H9 (cell line): ENCODE results near the gene NBEAL2. TPM values are rescaled to one million over a fixed set of nuclear protein-coding genes. Genes with fewer than 3 reads are reported as not detected.

Experiments
- DNase-seq: peaks from one replicate; pipeline ENCODE4 v3.0.0-alpha.2; 2017
- H2AFZ ChIP-seq: one replicate; pipeline ENCODE4 v1.6.1; 2013; ENCODE audit warnings: mild to moderate bottlenecking, low read length, control low read depth, moderate library complexity
- H2AK5ac ChIP-seq: 2 replicates; pipeline ENCODE4 v1.6.1; 2013; ENCODE audit warnings: low read length, control low read depth, mixed read lengths; ENCODE audit not compliant: insufficient read length
- H2BK120ac ChIP-seq: one replicate; pipeline ENCODE4 v1.6.1; 2013; ENCODE audit warnings: low read depth, mild to moderate bottlenecking, low read length, control low read depth, inconsistent platforms; ENCODE audit not compliant: poor library complexity, severe bottlenecking
- H2BK12ac ChIP-seq: 2 replicates; pipeline ENCODE4 v1.6.1; 2013; ENCODE audit warnings: low read length, control low read depth, mixed read lengths, low read depth; ENCODE audit not compliant: insufficient read length
- H2BK15ac ChIP-seq: 2 replicates; pipeline ENCODE4 v1.6.1; 2013; ENCODE audit warnings: low read depth, low read length, control low read depth
- H2BK20ac ChIP-seq: one replicate; pipeline ENCODE4 v1.6.1; 2013; ENCODE audit warnings: low read depth, mild to moderate bottlenecking, low read length, control low read depth, inconsistent platforms; ENCODE audit not compliant: poor library complexity, severe bottlenecking
- H2BK5ac ChIP-seq: 2 replicates; pipeline ENCODE4 v1.6.1; 2013; ENCODE audit warnings: low read length, control low read depth, mixed read lengths; ENCODE audit not compliant: insufficient read length
- H3K14ac ChIP-seq: 2 replicates; pipeline ENCODE4 v1.6.1; 2013; ENCODE audit warnings: low read length, control low read depth; ENCODE audit not compliant: insufficient read depth
- H3K18ac ChIP-seq: 2 replicates; pipeline ENCODE4 v1.6.1; 2013; ENCODE audit warnings: low read depth, mild to moderate bottlenecking, mixed read lengths, low read length, control low read depth; ENCODE audit not compliant: insufficient read length
- H3K23ac ChIP-seq: 2 replicates; pipeline ENCODE4 v1.6.1; 2013; ENCODE audit warnings: low read length, control low read depth, mixed read lengths, low read depth; ENCODE audit not compliant: insufficient read length
- H3K23me2 ChIP-seq: 2 replicates; pipeline ENCODE4 v1.6.1; 2013; ENCODE audit warnings: low read depth, mild to moderate bottlenecking, mixed read lengths, low read length, control low read depth; ENCODE audit not compliant: insufficient read length, poor library complexity, severe bottlenecking
- H3K27ac ChIP-seq: 2 replicates; pipeline ENCODE4 v1.5.1; 2013; ENCODE audit warnings: low read length, control low read depth, mixed read lengths, low read depth; ENCODE audit not compliant: insufficient read length
- H3K27me3 ChIP-seq: 2 replicates; pipeline ENCODE4 v1.6.1; 2013; ENCODE audit warnings: low read length, control low read depth, inconsistent platforms; ENCODE audit not compliant: insufficient read depth
- H3K4ac ChIP-seq: 2 replicates; pipeline ENCODE4 v1.6.1; 2013; ENCODE audit warnings: low read depth, mild to moderate bottlenecking, control low read depth, inconsistent platforms, low read length, moderate library complexity
- H3K4me1 ChIP-seq: 2 replicates; pipeline ENCODE4 v1.6.1; 2013; ENCODE audit warnings: low read length, control low read depth, inconsistent platforms; ENCODE audit not compliant: insufficient read depth
- H3K4me2 ChIP-seq: 2 replicates; pipeline ENCODE4 v1.6.1; 2013; ENCODE audit warnings: low read length, control low read depth, mixed read lengths; ENCODE audit not compliant: insufficient read length, insufficient read depth
- H3K56ac ChIP-seq: 2 replicates; pipeline ENCODE4 v1.6.1; 2013; ENCODE audit warnings: low read depth, mild to moderate bottlenecking, mixed read lengths, low read length, control low read depth; ENCODE audit not compliant: insufficient read length
- H3K79me1 ChIP-seq: 2 replicates; pipeline ENCODE4 v1.6.1; 2013; ENCODE audit warnings: low read depth, mild to moderate bottlenecking, moderate library complexity, low read length, control low read depth, inconsistent platforms; ENCODE audit not compliant: insufficient read depth, poor library complexity, severe bottlenecking
- H3K79me2 ChIP-seq: 2 replicates; pipeline ENCODE4 v1.6.1; 2013; ENCODE audit warnings: low read length, control low read depth, inconsistent platforms; ENCODE audit not compliant: insufficient read depth
- H3K9ac ChIP-seq: 2 replicates; pipeline ENCODE4 v1.6.1; 2013; ENCODE audit warnings: low read length, control low read depth, mixed read lengths; ENCODE audit not compliant: insufficient read length; ENCODE audit errors: extremely low read depth
- H3K9me3 ChIP-seq: one replicate; pipeline ENCODE4 v1.6.1; 2013; ENCODE audit warnings: low read depth, low read length, inconsistent platforms; ENCODE audit not compliant: control insufficient read depth
- H3T11ph ChIP-seq: one replicate; pipeline ENCODE4 v1.6.1; 2013; ENCODE audit warnings: mild to moderate bottlenecking, low read length, control low read depth, inconsistent platforms
- H4K20me1 ChIP-seq: one replicate; pipeline ENCODE4 v1.6.1; 2013; ENCODE audit not compliant: control insufficient read depth, insufficient read length, insufficient read depth
- H4K5ac ChIP-seq: 2 replicates; pipeline ENCODE4 v1.6.1; 2013; ENCODE audit warnings: low read depth, mild to moderate bottlenecking, mixed read lengths, low read length, control low read depth; ENCODE audit not compliant: insufficient read length
- H4K8ac ChIP-seq: replicated peaks from 2 replicates; pipeline ENCODE4 v1.6.1; 2013; ENCODE audit warnings: low read length, control low read depth, mixed read lengths, low read depth; ENCODE audit not compliant: insufficient read length
- H4K91ac ChIP-seq: 2 replicates; pipeline ENCODE4 v1.6.1; 2013; ENCODE audit warnings: low read depth, mild to moderate bottlenecking, moderate library complexity, mixed read lengths, low read length, control low read depth; ENCODE audit not compliant: insufficient read length
- H3K27ac Mint-ChIP-seq, 3 experiments: 2 replicates in 2 of 3; 3 replicates in 1 of 3; pipeline ENCODE4 v1.8.0; 2020 to 2021; ENCODE audit warnings: mixed read lengths in 3 of 3, mild to moderate bottlenecking in 1 of 3, moderate library complexity in 1 of 3
- H3K27me3 Mint-ChIP-seq: 2 replicates; pipeline ENCODE4 v1.8.0; 2021; ENCODE audit warnings: low read depth, mild to moderate bottlenecking, moderate library complexity, mixed read lengths
- H3K36me3 Mint-ChIP-seq, 3 experiments: 2 replicates in 2 of 3; 3 replicates in 1 of 3; pipeline ENCODE4 v1.8.0; 2020 to 2021; ENCODE audit warnings: low read depth in 3 of 3, mixed read lengths in 3 of 3; ENCODE audit not compliant: insufficient read depth in 1 of 3
- H3K4me1 Mint-ChIP-seq, 2 experiments: 2 replicates each; pipeline ENCODE4 v1.8.0; 2020; ENCODE audit warnings: mixed read lengths in 2 of 2
- H3K4me3 Mint-ChIP-seq, 2 experiments: 2 replicates in 1 of 2; 3 replicates in 1 of 2; pipeline ENCODE4 v1.8.0; 2020 to 2021; ENCODE audit warnings: mild to moderate bottlenecking in 2 of 2, mixed read lengths in 2 of 2, moderate library complexity in 1 of 2
- H3K9me3 Mint-ChIP-seq, 2 experiments: 2 replicates in 1 of 2; 3 replicates in 1 of 2; pipeline ENCODE4 v1.8.0; 2020; ENCODE audit warnings: mild to moderate bottlenecking in 2 of 2, mixed read lengths in 2 of 2, moderate library complexity in 1 of 2
- CTCF ChIP-seq: fragments of 200-600 bp; sonication (generic); conservative IDR thresholded peaks from 3 replicates; pipeline ENCODE4 v1.8.0; 2021; ENCODE audit warnings: antibody characterized with exemption, mild to moderate bottlenecking
- WGBS: extraction: QIAGEN DNeasy Blood & Tissue Kit; methylation state at CpG from one replicate; pipeline ENCODE4 v1.1.7; 2013; ENCODE audit warnings: missing lambda C conversion rate, low lambda C conversion rate, mixed read lengths; ENCODE audit not compliant: insufficient read length; ENCODE audit errors: extremely low coverage; 5-methylcytosine and 5-hydroxymethylcytosine counted together
- total RNA-seq: library from RNA; stranded (reverse); gene quantifications from 2 replicates; pipeline ENCODE4 v1.2.1, GENCODE V29; 2021

Gene NBEAL2
- total RNA-seq, 1 experiment from 2014 or later, result 52.1 TPM

GRCh38 chr3:46954178-46954577 is 25.3 kb upstream of the NBEAL2 start:
- peaks cover 36% of the 10 kb centered on the region; the same call in 1 of the 2 replicates for H3K79me2 ChIP-seq
- no peak overlapping the region for H3K9ac ChIP-seq
- no peak overlapping the region for H3T11ph ChIP-seq
- H2AK5ac ChIP-seq, result no peak overlapping the region
- H3K23ac ChIP-seq, result no peak overlapping the region
- H2AFZ ChIP-seq, result no peak overlapping the region
- no peaks in the 10 kb centered on the region for H3K9me3 ChIP-seq
- no peak overlapping the region for H2BK20ac ChIP-seq
- peaks cover 20% of the 10 kb centered on the region for H3K79me1 ChIP-seq
- H3K14ac ChIP-seq, result no peak overlapping the region
- no peak overlapping the region for H2BK12ac ChIP-seq
- peaks cover 33 to 51% of the 10 kb centered on the region in 2 experiments for H3K4me1 Mint-ChIP-seq
- no peak overlapping the region for H2BK15ac ChIP-seq
- peak overlapping the region in 1 of 2 experiments; percentile 55; a peak in 1 of 5 replicates for H3K4me3 Mint-ChIP-seq
- WGBS, result no CpG with 5 or more reads among the region's 3 CpGs
- H3K27ac ChIP-seq, result no peak overlapping the region
- DNase-seq, result no peak
- H3K23me2 ChIP-seq, result no peaks in the 10 kb centered on the region
- H2BK5ac ChIP-seq, result no peak overlapping the region
- H3K18ac ChIP-seq, result no peak overlapping the region
- H4K91ac ChIP-seq, result no peak overlapping the region
- no peaks in the 10 kb centered on the region; a peak in 2 of 7 replicates for H3K36me3 Mint-ChIP-seq
- TF ChIP-seq CTCF, result no peak
- no peak overlapping the region for H3K56ac ChIP-seq
- no peak overlapping the region for H4K8ac ChIP-seq
- peak overlapping the region in 1 of 3 experiments; percentile 23; a peak in 2 of 7 replicates for H3K27ac Mint-ChIP-seq
- no peaks in the 10 kb centered on the region for H4K20me1 ChIP-seq
- H3K4me1 ChIP-seq, result peaks cover 9% of the 10 kb centered on the region; the same call in 1 of the 2 replicates
- H3K27me3 Mint-ChIP-seq, result no peaks in the 10 kb centered on the region
- H3K27me3 ChIP-seq, result no peaks in the 10 kb centered on the region
- H3K4me2 ChIP-seq, result no peak overlapping the region
- no peak overlapping the region for H3K4ac ChIP-seq
- no peak overlapping the region for H2BK120ac ChIP-seq
- no peaks in the 10 kb centered on the region; a peak in 1 of 5 replicates for H3K9me3 Mint-ChIP-seq
- no peak overlapping the region for H4K5ac ChIP-seq
